K562 (cell line): Measurements from ENCODE around the gene TMEM131. TPM values are rescaled to one million over a fixed set of nuclear protein-coding genes. Genes with fewer than 3 reads are reported as not detected.

Experiments
- ATAC-seq: fragments of 200-7000 bp; cut with Tn5 transposase; 3 replicates; pipeline ENCODE4 v1.9.1; 2020; ENCODE audit warnings: moderate library complexity
- BruUV-seq: library from RNA; stranded (reverse); fragments of 400-500 nt; replicated peaks from 2 replicates; lab custom pipeline; 2021; lab: Mats Ljungman, UMichigan
- CTCF ChIA-PET: fragments of 300-600 bp; formaldehyde crosslinking; extraction: SDS; loops from one replicate; lab custom pipeline; 2021; ENCODE audit warnings: low intra/inter-chr PET ratio; lab: Yijun Ruan, JAX
- POLR2A ChIA-PET: fragments of 300-600, 350-650 bp; sonication (Branson Sonifier 250); formaldehyde crosslinking; extraction: SDS; loops from one replicate; lab custom pipeline; 2021; ENCODE audit warnings: antibody characterized with exemption, inconsistent platforms; lab: Yijun Ruan, JAX
- DNase-seq, 4 experiments: peaks; one replicate each; pipeline versions ENCODE4 v3.0.0 to v3.0.0-alpha.2; 2011 to 2018; ENCODE audit warnings: low spot score in 3 of 4, mixed read lengths in 3 of 4; ENCODE audit errors: extremely low read depth in 1 of 4
- FAIRE-seq: peaks from 2 replicates; lab custom pipeline; 2011; peaks lifted over from hg19 to GRCh38; lab: Jason Lieb, UNC
- H2AFZ ChIP-seq: 2 replicates; pipeline ENCODE4 v1.6.0; 2011; ENCODE audit warnings: low read depth, low read length, control low read depth, inconsistent platforms
- H3K27ac ChIP-seq: fragments of 200-600 bp; 3 replicates; pipeline ENCODE4 v1.8.0; 2011; ENCODE audit warnings: low read depth, mild to moderate bottlenecking, control low read depth, inconsistent platforms, low read length, moderate library complexity, mixed read lengths; ENCODE audit errors: extremely low read depth
- H3K27me3 ChIP-seq, 2 experiments: fragments of 300-600 bp in 1 of 2; 2 replicates in 1 of 2; 3 replicates in 1 of 2; pipeline versions ENCODE4 v1.6.0 to v1.8.0; 2011; ENCODE audit warnings: inconsistent platforms in 2 of 2, low read length in 2 of 2, mild to moderate bottlenecking in 1 of 2, mixed read lengths in 1 of 2, moderate library complexity in 1 of 2; ENCODE audit not compliant: control insufficient read depth in 2 of 2, insufficient read depth in 2 of 2
- H3K36me3 ChIP-seq: fragments of 300-600 bp; 3 replicates; pipeline ENCODE4 v1.8.0; 2011; ENCODE audit warnings: mild to moderate bottlenecking, low read length, inconsistent platforms; ENCODE audit not compliant: control insufficient read depth, insufficient read depth
- H3K4me1 ChIP-seq, 2 experiments: fragments of 200-600 bp in 1 of 2; replicated peaks in 1 of 2; 2 replicates in 1 of 2; 3 replicates in 1 of 2; pipeline versions ENCODE4 v1.5.1 to v1.8.0; 2011; ENCODE audit warnings: inconsistent platforms in 2 of 2, low read length in 2 of 2, mild to moderate bottlenecking in 1 of 2, mixed read lengths in 1 of 2, moderate library complexity in 1 of 2; ENCODE audit not compliant: control insufficient read depth in 2 of 2, insufficient read depth in 2 of 2
- H3K4me2 ChIP-seq: 2 replicates; pipeline ENCODE4 v1.6.1; 2011; ENCODE audit warnings: low read length, control low read depth, inconsistent platforms, mixed read lengths; ENCODE audit not compliant: insufficient read depth
- H3K4me3 ChIP-seq: fragments of 200-600 bp; sonication (generic), shearing (Covaris generic); 2 replicates; pipeline ENCODE4 v1.5.1; 2016; ENCODE audit warnings: control low read depth, inconsistent platforms
- H3K79me2 ChIP-seq: fragments of 200-600 bp; 3 replicates; pipeline ENCODE4 v1.8.0; 2011; ENCODE audit warnings: low read length, inconsistent platforms; ENCODE audit not compliant: control insufficient read depth, insufficient read depth
- H3K9ac ChIP-seq, 2 experiments: 2 replicates each; pipeline versions ENCODE4 v1.6.0 to v1.6.1; 2011; ENCODE audit warnings: low read depth in 2 of 2, low read length in 2 of 2, control low read depth in 1 of 2, inconsistent platforms in 1 of 2, mild to moderate bottlenecking in 1 of 2, mixed read lengths in 1 of 2; ENCODE audit not compliant: insufficient read depth in 1 of 2
- H3K9me1 ChIP-seq: one replicate; pipeline ENCODE4 v1.6.0; 2011; ENCODE audit warnings: inconsistent platforms, mild to moderate bottlenecking, low read length, moderate library complexity; ENCODE audit not compliant: control insufficient read depth, insufficient read depth
- H3K9me3 ChIP-seq: replicated peaks from 2 replicates; pipeline ENCODE4 v1.5.1; 2011; ENCODE audit warnings: low read depth, low read length, inconsistent platforms; ENCODE audit not compliant: control insufficient read depth, insufficient read depth
- H4K20me1 ChIP-seq: replicated peaks from 2 replicates; pipeline ENCODE4 v1.6.1; 2011; ENCODE audit warnings: low read length, inconsistent platforms, mixed read lengths; ENCODE audit not compliant: control insufficient read depth, insufficient read depth
- ADNP ChIP-seq: fragments of 200-800 bp; sonication (Bioruptor generic); IDR thresholded peaks from 2 replicates; pipeline ENCODE4 v1.6.1; 2016; ENCODE audit warnings: missing genetic modification characterization, missing compliant biosample characterization
- BRD9 ChIP-seq: fragments of 450-650 bp; IDR thresholded peaks from 2 replicates; pipeline ENCODE4 v1.6.1; 2018; ENCODE audit warnings: low read depth; ENCODE audit not compliant: partially characterized antibody
- JUNB ChIP-seq: fragments of 450-650 bp; formaldehyde crosslinking; conservative IDR thresholded peaks from 2 replicates; pipeline ENCODE4 v1.4.0; 2020; ENCODE audit warnings: mild to moderate bottlenecking
- MYC ChIP-seq, 2 experiments: fragments of 250-450 bp in 1 of 2; sonication (Bioruptor Pico) in 1 of 2; IDR thresholded peaks; 2 replicates each; pipeline versions ENCODE4 v1.5.1 to v1.6.1; 2012 to 2021; ENCODE audit warnings: low read depth in 2 of 2, borderline replicate concordance in 1 of 2, improper control_type of control experiment in 1 of 2, low read length in 1 of 2, mild to moderate bottlenecking in 1 of 2, moderate library complexity in 1 of 2
- POLR3A ChIP-seq: IDR thresholded peaks from 2 replicates; pipeline ENCODE4 v1.6.1; 2011; ENCODE audit warnings: borderline replicate concordance, mild to moderate bottlenecking, moderate library complexity; ENCODE audit not compliant: insufficient read length, insufficient read depth; ENCODE audit errors: extremely low read depth
- PTRF ChIP-seq: fragments of 450-650 bp; IDR thresholded peaks from 2 replicates; pipeline ENCODE4 v1.6.1; 2016; ENCODE audit warnings: mild to moderate bottlenecking, missing genetic modification characterization, missing compliant biosample characterization
- PYGO2 ChIP-seq: fragments of 450-650 bp; IDR thresholded peaks from 2 replicates; pipeline ENCODE4 v1.6.1; 2016; ENCODE audit warnings: mild to moderate bottlenecking, missing genetic modification characterization, moderate library complexity, missing compliant biosample characterization
- UBTF ChIP-seq, 2 experiments: IDR thresholded peaks; 2 replicates each; pipeline ENCODE4 v1.6.1; 2012; ENCODE audit warnings: improper control_type of control experiment in 2 of 2, low read depth in 2 of 2, low read length in 2 of 2, borderline replicate concordance in 1 of 2
- ZNF165 ChIP-seq: fragments of 250-450 bp; sonication (Bioruptor Pico); IDR thresholded peaks from 2 replicates; pipeline ENCODE4 v1.4.0; 2020; ENCODE audit warnings: borderline replicate concordance
- WGBS: fragments of 100-300 bp; shearing (Covaris generic); methylation state at CpG from one replicate; pipeline ENCODE4 v1.1.6; 2016; ENCODE audit warnings: low coverage, mixed read lengths; ENCODE audit not compliant: insufficient coverage; ENCODE audit errors: missing lambda C conversion rate; 5-methylcytosine and 5-hydroxymethylcytosine counted together
- in situ Hi-C: fragments of 300-500 bp; cut with MboI; formaldehyde crosslinking; loops from 4 replicates; pipeline ENCODE4 v1.15.0; 2018; ENCODE audit warnings: inconsistent platforms, mixed read lengths
- intact Hi-C: fragments of 100-400 bp; cut with micrococcal nuclease; formaldehyde crosslinking; loops from 2 replicates; pipeline ENCODE4 v1.14.2; 2022
- polyA plus RNA-seq, 8 experiments: library from polyadenylated mRNA; depleted of rRNA in 4 of 8; stranded (reverse) in 5 of 8; unstranded in 3 of 8; fragments of >200 nt; fragmentation: Nextera tagmentation in 2 of 8; fragmentation: Illumina TruSeq in 1 of 8; extraction: Ambion mirVana in 2 of 8; extraction: Trizol in 1 of 8; gene quantifications; 2 replicates each; pipeline versions ENCODE4 v1.2.1 to v1.2.3, GENCODE V29; 2011 to 2014; ENCODE audit warnings: inconsistent platforms in 1 of 8, missing spikeins in 1 of 8
- total RNA-seq, 7 experiments: library from RNA; depleted of rRNA in 6 of 7; stranded (reverse); fragments of >200 nt in 6 of 7; fragmentation: Illumina TruSeq in 2 of 7; extraction: Trizol in 2 of 7; gene quantifications; 2 replicates each; pipeline versions ENCODE4 v1.2.1 to v1.2.3, GENCODE V29; 2011 to 2021; ENCODE audit warnings: low replicate concordance in 1 of 7
- TF ChIP-seq, protein P1 (sequence below), 2 experiments: fragments of 450-650 bp; IDR thresholded peaks; 2 replicates each; pipeline ENCODE4 v1.6.1; 2016; ENCODE audit warnings: mild to moderate bottlenecking in 2 of 2, borderline replicate concordance in 1 of 2, low read depth in 1 of 2, moderate library complexity in 1 of 2

The TMEM131 gene
- total and polyA plus RNA-seq, 9 of the 15 experiments (the other 6 are each of a cell fraction or from before 2014, with no cell fraction given) = 2.5 to 21.1 (median 12.4) TPM

DNA sequence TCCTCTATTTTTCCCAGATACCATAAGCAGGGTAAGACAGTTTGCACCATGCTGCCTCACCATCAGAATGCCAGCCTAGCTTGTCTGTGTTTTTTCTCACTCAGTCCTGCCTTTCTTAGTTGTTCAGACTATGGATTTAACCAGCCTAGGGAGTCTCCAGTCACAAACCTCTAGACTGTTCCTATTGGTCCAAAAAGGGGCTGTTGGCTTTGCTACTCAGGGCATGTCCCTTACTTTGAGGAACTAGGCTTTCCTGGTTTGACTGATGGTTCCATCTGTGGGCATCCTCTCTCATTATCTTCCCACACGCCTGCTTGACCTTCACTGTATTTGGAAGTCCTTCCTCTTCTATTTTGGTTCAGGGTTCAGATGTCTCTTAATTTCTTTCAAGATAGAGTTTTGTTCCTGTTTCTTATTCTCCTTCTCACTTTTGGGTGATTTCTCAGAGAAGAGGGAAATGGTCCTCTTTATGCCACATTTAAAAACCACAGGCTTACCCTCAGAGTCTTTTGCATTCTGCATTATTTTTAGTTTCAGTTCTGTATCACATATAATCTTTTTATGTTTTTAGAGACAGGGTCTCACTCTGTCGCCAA lies 31.3 kb upstream of the TMEM131 start:
- Histone ChIP-seq H3K27ac (no peak overlapping the region), H3K4me2 (no peak overlapping the region), H3K36me3 (no peaks in the 10 kb centered on the region), H3K4me1 (peaks cover 0 to 2% of the 10 kb centered on the region in 2 experiments; a peak in 1 of 5 replicates), H3K9me3 (no peaks in the 10 kb centered on the region), H2AFZ (no peak overlapping the region), H3K4me3 (no peak overlapping the region), H3K9me1 (no peaks in the 10 kb centered on the region), H4K20me1 (no peaks in the 10 kb centered on the region), H3K9ac (no peak overlapping the region), H3K27me3 (peaks cover 3% of the 10 kb centered on the region in 2 experiments; a peak in 2 of 5 replicates), H3K79me2 (no peaks in the 10 kb centered on the region)
- in situ Hi-C loops = no loop called here
- WGBS = 4% methylated on average over 2 of the region's 2 CpGs
- DNase-seq (no peak), FAIRE-seq (no peak), ATAC-seq (no peak)
- BruUV-seq = no TSS peak
- intact Hi-C loops = no loop called here
- POLR2A ChIA-PET = interaction anchor here (1.5 kb wide), 1 partner anchor 10 kb away, joined by 5 read pairs; no protein-coding TSS in a partner anchor
- TF ChIP-seq PYGO2 = no peak
- no peak for TF ChIP-seq JUNB (CRISPR knock-in tag)
- TF ChIP-seq ZNF165 (CRISPR knock-in tag) = no peak
- no peak for TF ChIP-seq BRD9
- no peak for TF ChIP-seq UBTF (IDR thresholded peaks at IDR 0.05; ENCODE audit: borderline replicate concordance in 1 of 2, low read depth in 2 of 2, low read length in 2 of 2)
- TF ChIP-seq, protein P1, sequence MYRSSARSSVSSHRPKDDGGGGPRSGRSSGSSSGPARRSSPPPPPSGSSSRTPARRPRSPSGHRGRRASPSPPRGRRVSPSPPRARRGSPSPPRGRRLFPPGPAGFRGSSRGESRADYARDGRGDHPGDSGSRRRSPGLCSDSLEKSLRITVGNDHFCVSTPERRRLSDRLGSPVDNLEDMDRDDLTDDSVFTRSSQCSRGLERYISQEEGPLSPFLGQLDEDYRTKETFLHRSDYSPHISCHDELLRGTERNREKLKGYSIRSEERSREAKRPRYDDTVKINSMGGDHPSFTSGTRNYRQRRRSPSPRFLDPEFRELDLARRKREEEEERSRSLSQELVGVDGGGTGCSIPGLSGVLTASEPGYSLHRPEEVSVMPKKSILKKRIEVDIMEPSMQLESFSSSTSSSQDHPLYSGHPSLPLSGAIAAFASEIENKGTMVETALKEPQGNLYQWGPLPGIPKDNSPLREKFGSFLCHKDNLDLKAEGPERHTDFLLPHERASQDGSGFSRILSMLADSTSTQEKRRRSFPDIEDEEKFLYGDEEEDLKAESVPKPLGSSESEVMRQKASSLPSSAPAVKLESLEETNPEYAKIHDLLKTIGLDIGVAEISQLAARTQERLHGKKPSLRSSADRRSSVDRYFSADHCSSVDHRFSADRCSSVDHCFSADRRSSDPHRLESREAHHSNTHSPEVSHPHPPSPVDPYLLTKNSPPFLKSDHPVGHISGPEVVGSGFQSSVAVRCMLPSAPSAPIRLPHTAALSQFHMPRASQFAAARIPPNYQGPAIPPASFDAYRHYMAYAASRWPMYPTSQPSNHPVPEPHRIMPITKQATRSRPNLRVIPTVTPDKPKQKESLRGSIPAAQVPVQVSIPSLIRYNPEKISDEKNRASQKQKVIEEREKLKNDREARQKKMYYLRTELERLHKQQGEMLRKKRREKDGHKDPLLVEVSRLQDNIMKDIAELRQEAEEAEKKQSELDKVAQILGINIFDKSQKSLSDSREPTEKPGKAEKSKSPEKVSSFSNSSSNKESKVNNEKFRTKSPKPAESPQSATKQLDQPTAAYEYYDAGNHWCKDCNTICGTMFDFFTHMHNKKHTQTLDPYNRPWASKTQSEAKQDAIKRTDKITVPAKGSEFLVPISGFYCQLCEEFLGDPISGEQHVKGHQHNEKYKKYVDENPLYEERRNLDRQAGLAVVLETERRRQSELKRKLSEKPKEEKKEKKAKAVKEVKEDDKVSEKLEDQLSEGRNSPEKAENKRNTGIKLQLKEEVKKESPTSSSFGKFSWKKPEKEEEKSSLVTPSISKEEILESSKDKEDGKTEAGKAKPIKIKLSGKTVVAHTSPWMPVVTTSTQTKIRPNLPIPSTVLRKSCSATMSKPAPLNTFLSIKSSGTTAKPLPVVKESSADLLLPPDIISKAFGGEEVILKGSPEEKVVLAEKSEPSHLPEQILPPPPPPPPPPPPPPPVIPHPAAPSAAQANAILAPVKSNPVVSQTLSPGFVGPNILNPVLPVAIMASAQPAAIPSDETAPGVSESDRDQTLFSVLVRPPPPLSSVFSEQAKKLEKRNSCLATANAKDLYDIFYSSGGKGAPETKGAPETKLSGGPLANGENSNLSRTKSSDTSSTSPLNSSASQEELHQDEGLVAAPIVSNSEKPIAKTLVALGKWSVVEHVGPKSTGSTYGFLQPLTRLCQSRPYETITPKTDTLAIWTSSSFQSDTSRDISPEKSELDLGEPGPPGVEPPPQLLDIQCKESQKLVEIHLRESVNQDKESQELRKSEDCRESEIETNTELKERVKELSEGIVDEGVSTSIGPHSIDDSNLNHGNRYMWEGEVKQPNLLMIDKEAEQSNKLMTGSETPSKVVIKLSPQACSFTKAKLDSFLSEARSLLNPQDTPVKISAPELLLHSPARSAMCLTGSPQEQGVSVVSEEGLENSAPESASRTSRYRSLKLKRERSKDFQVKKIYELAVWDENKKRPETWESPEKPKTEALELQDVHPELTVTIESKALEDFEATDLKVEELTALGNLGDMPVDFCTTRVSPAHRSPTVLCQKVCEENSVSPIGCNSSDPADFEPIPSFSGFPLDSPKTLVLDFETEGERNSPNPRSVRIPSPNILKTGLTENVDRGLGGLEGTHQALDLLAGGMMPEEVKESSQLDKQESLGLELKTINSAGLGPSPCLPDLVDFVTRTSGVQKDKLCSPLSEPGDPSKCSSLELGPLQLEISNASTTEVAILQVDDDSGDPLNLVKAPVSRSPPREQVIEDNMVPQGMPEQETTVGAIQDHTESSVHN (IDR thresholded peaks at IDR 0.05; ENCODE audit: borderline replicate concordance in 1 of 2, low read depth in 1 of 2) = no peak
- TF ChIP-seq PTRF (tag) = no peak
- no peak for TF ChIP-seq MYC (IDR thresholded peaks at IDR 0.05; ENCODE audit: low read depth, low read length)
- TF ChIP-seq MYC (CRISPR knock-in tag; IDR thresholded peaks at IDR 0.05; ENCODE audit: borderline replicate concordance, low read depth) = no peak
- no peak for TF ChIP-seq ADNP
- TF ChIP-seq POLR3A = no peak
- CTCF ChIA-PET = no interaction called here
